Calu3 (cell line): Measurements from ENCODE around the gene MSANTD2. TPM values are rescaled to one million over a fixed set of nuclear protein-coding genes. Genes with fewer than 3 reads are reported as not detected.

Source experiments
- BruUV-seq: library from RNA; stranded (reverse); fragments of 400-500 nt; replicated peaks from 2 replicates; lab custom pipeline; 2021; lab: Mats Ljungman, UMichigan
- CTCF ChIA-PET: fragments of 300-600 bp; sonication (Branson Sonifier 250); formaldehyde crosslinking; loops from one replicate; lab custom pipeline; 2022; ENCODE audit warnings: antibody characterized with exemption; lab: Charles Lee
- DNase-seq: peaks from one replicate; pipeline ENCODE4 v3.0.0; 2022
- H3K27ac Mint-ChIP-seq: one replicate; pipeline ENCODE4 v1.8.0; 2022; ENCODE audit warnings: mixed read lengths; ENCODE audit not compliant: unreplicated experiment
- H3K27me3 Mint-ChIP-seq: one replicate; pipeline ENCODE4 v1.8.0; 2022; ENCODE audit warnings: mixed read lengths; ENCODE audit not compliant: unreplicated experiment
- H3K36me3 Mint-ChIP-seq: one replicate; pipeline ENCODE4 v1.8.0; 2022; ENCODE audit warnings: mild to moderate bottlenecking, moderate library complexity, mixed read lengths; ENCODE audit not compliant: insufficient read depth, unreplicated experiment
- H3K4me1 Mint-ChIP-seq: one replicate; pipeline ENCODE4 v1.8.0; 2022; ENCODE audit warnings: mild to moderate bottlenecking, low read depth, mixed read lengths; ENCODE audit not compliant: unreplicated experiment
- H3K4me3 Mint-ChIP-seq: one replicate; pipeline ENCODE4 v1.8.0; 2022; ENCODE audit warnings: mild to moderate bottlenecking, low read depth, moderate library complexity, mixed read lengths; ENCODE audit not compliant: unreplicated experiment
- H3K9me3 Mint-ChIP-seq: one replicate; pipeline ENCODE4 v1.8.0; 2022; ENCODE audit warnings: low read depth, mixed read lengths; ENCODE audit not compliant: unreplicated experiment
- CTCF ChIP-seq: fragments of 200-600 bp; IDR thresholded peaks from one replicate; pipeline ENCODE4 v1.8.0; 2022; ENCODE audit warnings: antibody characterized with exemption; ENCODE audit not compliant: unreplicated experiment
- intact Hi-C: fragments of 100-400 bp; cut with micrococcal nuclease; formaldehyde crosslinking; loops from one replicate; pipeline ENCODE4 v1.10.0; 2022; ENCODE audit not compliant: unreplicated experiment
- total RNA-seq: library from RNA; stranded (reverse); gene quantifications from 2 replicates; pipeline ENCODE4 v1.2.3, GENCODE V29; 2022

The MSANTD2 gene
- total RNA-seq, 1 experiment from 2014 or later = 13.0 TPM

- peak overlapping the region; percentile 30 for H3K4me3 Mint-ChIP-seq
- no peak for DNase-seq
- peaks cover 70% of the 10 kb centered on the region for H3K27me3 Mint-ChIP-seq
- intact Hi-C loops = no loop called here
- no peaks in the 10 kb centered on the region for H3K36me3 Mint-ChIP-seq
- H3K27ac Mint-ChIP-seq = no peak overlapping the region
- no peak for TF ChIP-seq CTCF
- H3K9me3 Mint-ChIP-seq = no peaks in the 10 kb centered on the region
- no TSS peak for BruUV-seq
- no peaks in the 10 kb centered on the region for H3K4me1 Mint-ChIP-seq
- CTCF ChIA-PET = no interaction called here
These were observed 39.9 kb upstream of the MSANTD2 start for GRCh38 chr11:124839972-124840621.

GRCh38 chr11:124839128-124839971 is 39.1 kb upstream of the MSANTD2 start:
- Mint-ChIP-seq H3K4me3 (peak overlapping the region; percentile 30), H3K27ac (no peak overlapping the region), H3K4me1 (no peaks in the 10 kb centered on the region), H3K36me3 (no peaks in the 10 kb centered on the region), H3K27me3 (peaks cover 62% of the 10 kb centered on the region), H3K9me3 (no peaks in the 10 kb centered on the region)
- BruUV-seq = no TSS peak
- CTCF ChIA-PET = no interaction called here
- no peak for TF ChIP-seq CTCF
- no peak for DNase-seq
- intact Hi-C loops = no loop called here

- Mint-ChIP-seq H3K9me3 (no peaks in the 10 kb centered on the region), H3K27me3 (peaks cover 57% of the 10 kb centered on the region), H3K36me3 (no peaks in the 10 kb centered on the region), H3K4me1 (no peaks in the 10 kb centered on the region), H3K4me3 (no peak overlapping the region), H3K27ac (no peak overlapping the region)
- no TSS peak for BruUV-seq
- DNase-seq = no peak
- CTCF ChIA-PET = no interaction called here
- intact Hi-C loops = no loop called here
- no peak for TF ChIP-seq CTCF
These were observed 38.6 kb upstream of the MSANTD2 start for GRCh38 chr11:124838805-124839127.

- no peak overlapping the region for H3K4me3 Mint-ChIP-seq
- no peak overlapping the region for H3K27ac Mint-ChIP-seq
- CTCF ChIA-PET = no interaction called here
- H3K36me3 Mint-ChIP-seq = no peaks in the 10 kb centered on the region
- peaks cover 45% of the 10 kb centered on the region for H3K27me3 Mint-ChIP-seq
- no peak for TF ChIP-seq CTCF
- H3K4me1 Mint-ChIP-seq = no peaks in the 10 kb centered on the region
- H3K9me3 Mint-ChIP-seq = no peaks in the 10 kb centered on the region
- BruUV-seq = no TSS peak
- intact Hi-C loops = loop anchor here (1.0 to 2.0 kb wide), 4 partner anchors 37 to 193 kb away; partner anchors contain the start of gene MSANTD2
- peak; percentile 21 for DNase-seq
These were observed 37.3 kb upstream of the MSANTD2 start for GRCh38 chr11:124837491-124837856.
